Neural cell (in vitro differentiated cells): Measurements from ENCODE around the gene IDI2. TPM values are rescaled to one million over a fixed set of nuclear protein-coding genes. Genes with fewer than 3 reads are reported as not detected.

Experiments
- H2AFZ ChIP-seq: fragments of 200-600, 300-800 bp; sonication (generic), shearing (Covaris generic); 2 replicates; pipeline ENCODE4 v1.6.0; 2014; ENCODE audit warnings: low read depth, mild to moderate bottlenecking, antibody characterized with exemption, low read length, moderate library complexity
- H3F3A ChIP-seq: fragments of 200-600 bp; shearing (Covaris generic); 2 replicates; pipeline ENCODE4 v1.6.1; 2016; ENCODE audit warnings: mild to moderate bottlenecking, moderate library complexity, mixed read lengths, antibody characterized with exemption, low read length; ENCODE audit not compliant: insufficient read depth, poor library complexity, severe bottlenecking
- H3K27ac ChIP-seq: fragments of 200-600, 300-800 bp; sonication (generic), shearing (Covaris generic); 2 replicates; pipeline ENCODE4 v1.5.1; 2014; ENCODE audit warnings: mild to moderate bottlenecking, low read length, moderate library complexity
- H3K27me3 ChIP-seq: fragments of 300-800, 200-600 bp; sonication (generic), shearing (Covaris generic); 2 replicates; pipeline ENCODE4 v1.6.0; 2014; ENCODE audit warnings: mild to moderate bottlenecking, low read depth, low read length, moderate library complexity; ENCODE audit not compliant: insufficient read depth
- H3K36me3 ChIP-seq: fragments of 300-800, 200-600 bp; sonication (generic), shearing (Covaris generic); 2 replicates; pipeline ENCODE4 v1.5.1; 2014; ENCODE audit warnings: mild to moderate bottlenecking, antibody characterized with exemption, low read length, moderate library complexity; ENCODE audit not compliant: insufficient read depth
- H3K4me2 ChIP-seq: fragments of 300-800, 200-600 bp; sonication (generic), shearing (Covaris generic); 2 replicates; pipeline ENCODE4 v1.6.0; 2014; ENCODE audit warnings: mild to moderate bottlenecking, low read length
- H3K4me3 ChIP-seq: fragments of 300-800, 200-600 bp; sonication (generic), shearing (Covaris generic); 2 replicates; pipeline ENCODE4 v1.5.1; 2014; ENCODE audit warnings: mild to moderate bottlenecking, low read length, moderate library complexity
- H3K79me2 ChIP-seq: fragments of 200-600 bp; shearing (Covaris generic); replicated peaks from 2 replicates; pipeline ENCODE4 v1.6.0; 2014; ENCODE audit warnings: mild to moderate bottlenecking, low read length, moderate library complexity; ENCODE audit not compliant: insufficient read depth
- H3K9ac ChIP-seq: fragments of 300-800, 200-600 bp; sonication (generic), shearing (Covaris generic); 2 replicates; pipeline ENCODE4 v1.6.1; 2016; ENCODE audit warnings: mild to moderate bottlenecking, low read length, mixed read lengths
- H3K9me2 ChIP-seq: fragments of 200-600 bp; shearing (Covaris generic); 2 replicates; pipeline ENCODE4 v1.6.1; 2016; ENCODE audit warnings: mild to moderate bottlenecking, low read length, mixed read lengths; ENCODE audit not compliant: insufficient read depth
- H3K9me3 ChIP-seq: fragments of 200-600, 300-800 bp; sonication (generic), shearing (Covaris generic); 2 replicates; pipeline ENCODE4 v1.6.1; 2016; ENCODE audit warnings: mild to moderate bottlenecking, mixed run types, low read length, moderate library complexity, mixed read lengths
- H4K20me1 ChIP-seq: fragments of 200-600 bp; shearing (Covaris generic); 2 replicates; pipeline ENCODE4 v1.6.1; 2016; ENCODE audit warnings: mild to moderate bottlenecking, mixed run types; ENCODE audit not compliant: insufficient read depth
- EP300 ChIP-seq: fragments of 450-650 bp; conservative IDR thresholded peaks from 2 replicates; pipeline ENCODE4 v1.6.1; 2014; ENCODE audit warnings: antibody characterized with exemption, mild to moderate bottlenecking, moderate library complexity; ENCODE audit not compliant: poor library complexity, severe bottlenecking
- EZH2 ChIP-seq: fragments of 200-600, 300-800 bp; shearing (Covaris generic), sonication (generic); IDR thresholded peaks from 2 replicates; pipeline ENCODE4 v1.6.1; 2014; ENCODE audit warnings: antibody characterized with exemption, low read length, borderline replicate concordance, mild to moderate bottlenecking; ENCODE audit not compliant: insufficient read depth, poor library complexity, severe bottlenecking
- MXI1 ChIP-seq: fragments of 450-650 bp; conservative IDR thresholded peaks from 2 replicates; pipeline ENCODE4 v1.6.1; 2014; ENCODE audit warnings: antibody characterized with exemption, mild to moderate bottlenecking; ENCODE audit not compliant: poor library complexity, severe bottlenecking
- POLR2AphosphoS5 ChIP-seq: IDR thresholded peaks from 2 replicates; pipeline ENCODE4 v1.6.1; 2012
- RAD21 ChIP-seq: fragments of 450-650 bp; conservative IDR thresholded peaks from 2 replicates; pipeline ENCODE4 v1.6.1; 2014; ENCODE audit warnings: antibody characterized with exemption, mild to moderate bottlenecking, moderate library complexity
- SMC3 ChIP-seq: fragments of 450-650 bp; conservative IDR thresholded peaks from 2 replicates; pipeline ENCODE4 v1.6.1; 2014; ENCODE audit warnings: antibody characterized with exemption, mild to moderate bottlenecking, moderate library complexity; ENCODE audit not compliant: poor library complexity
- TAF1 ChIP-seq: IDR thresholded peaks from 2 replicates; pipeline ENCODE4 v1.6.1; 2012; ENCODE audit warnings: low read depth
- polyA plus RNA-seq: library from polyadenylated mRNA; depleted of rRNA; stranded (reverse); fragments of >200 nt; gene quantifications from 2 replicates; pipeline ENCODE4 v1.2.3, GENCODE V29; 2014
- TF ChIP-seq, protein P1 (sequence below): IDR thresholded peaks from 2 replicates; pipeline ENCODE4 v1.6.1; 2012; ENCODE audit warnings: borderline replicate concordance
- TF ChIP-seq, protein P2 (sequence below): fragments of 450-650 bp; IDR thresholded peaks from 2 replicates; pipeline ENCODE4 v1.5.1; 2014; ENCODE audit warnings: antibody characterized with exemption, mild to moderate bottlenecking, moderate library complexity; ENCODE audit not compliant: poor library complexity, severe bottlenecking

IDI2 gene
- polyA plus RNA-seq, 1 donor from 2014 or later = 0.24 TPM

DNA sequence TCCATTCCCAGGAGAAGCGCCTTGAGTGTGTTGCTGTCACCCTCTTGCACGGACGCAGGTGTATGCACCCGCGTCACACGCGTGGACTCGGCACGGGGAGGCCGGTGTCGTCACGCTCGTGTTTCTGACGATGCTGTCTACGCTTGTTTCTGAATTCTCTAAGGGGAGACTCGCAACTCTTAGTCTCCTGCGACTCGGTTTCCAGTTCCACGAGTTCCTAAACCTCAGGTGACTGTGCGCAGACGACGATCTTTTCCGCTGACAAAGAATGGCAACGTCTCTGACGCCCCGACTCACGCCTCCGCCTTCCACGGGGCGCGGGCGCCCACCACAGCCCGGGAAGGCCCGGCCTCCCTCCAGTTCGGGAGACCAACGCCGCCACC lies 22.7 kb upstream of the IDI2 start:
- Histone ChIP-seq H4K20me1 (peaks cover 19% of the 10 kb centered on the region), H3K4me2 (peak overlapping the region; percentile 96), H2AFZ (peak overlapping the region; percentile 42), H3K27ac (peak overlapping the region; percentile 99), H3K4me3 (peak overlapping the region; percentile 81), H3F3A (peaks cover 8% of the 10 kb centered on the region), H3K79me2 (peaks cover 74% of the 10 kb centered on the region), H3K27me3 (no peaks in the 10 kb centered on the region), H3K9ac (peak overlapping the region; percentile 96), H3K36me3 (no peaks in the 10 kb centered on the region), H3K9me3 (no peaks in the 10 kb centered on the region), H3K9me2 (no peaks in the 10 kb centered on the region)
- TF ChIP-seq TAF1 (no peak), EP300 (no peak), MXI1 (peak; percentile 62)

DNA sequence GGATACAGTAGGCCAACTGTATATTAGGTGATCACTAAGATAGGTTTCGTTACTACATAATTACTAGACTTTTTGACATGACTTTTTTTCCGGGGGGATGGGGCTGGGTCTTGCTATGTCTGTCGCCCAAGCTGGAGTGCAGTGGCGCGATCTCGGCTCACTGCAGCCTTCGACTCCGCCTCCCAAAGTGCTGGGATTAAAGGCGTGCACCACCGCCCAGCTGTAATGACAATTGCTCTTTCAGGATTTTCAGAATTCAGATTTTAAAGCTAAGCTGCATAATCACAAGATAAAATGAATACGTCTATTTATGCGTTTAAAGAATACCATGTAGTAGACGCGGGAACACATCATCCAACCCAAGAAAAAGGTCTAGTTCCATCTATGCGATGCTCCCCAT lies 22.3 kb upstream of the IDI2 start:
- peak overlapping the region; percentile 96 for H3K9ac ChIP-seq
- TF ChIP-seq RAD21 (no peak), MXI1 (no peak), SMC3 (no peak), TAF1 (no peak), EP300 (no peak), POLR2AphosphoS5 (no peak), EZH2 (no peak)
- TF ChIP-seq, protein P1, sequence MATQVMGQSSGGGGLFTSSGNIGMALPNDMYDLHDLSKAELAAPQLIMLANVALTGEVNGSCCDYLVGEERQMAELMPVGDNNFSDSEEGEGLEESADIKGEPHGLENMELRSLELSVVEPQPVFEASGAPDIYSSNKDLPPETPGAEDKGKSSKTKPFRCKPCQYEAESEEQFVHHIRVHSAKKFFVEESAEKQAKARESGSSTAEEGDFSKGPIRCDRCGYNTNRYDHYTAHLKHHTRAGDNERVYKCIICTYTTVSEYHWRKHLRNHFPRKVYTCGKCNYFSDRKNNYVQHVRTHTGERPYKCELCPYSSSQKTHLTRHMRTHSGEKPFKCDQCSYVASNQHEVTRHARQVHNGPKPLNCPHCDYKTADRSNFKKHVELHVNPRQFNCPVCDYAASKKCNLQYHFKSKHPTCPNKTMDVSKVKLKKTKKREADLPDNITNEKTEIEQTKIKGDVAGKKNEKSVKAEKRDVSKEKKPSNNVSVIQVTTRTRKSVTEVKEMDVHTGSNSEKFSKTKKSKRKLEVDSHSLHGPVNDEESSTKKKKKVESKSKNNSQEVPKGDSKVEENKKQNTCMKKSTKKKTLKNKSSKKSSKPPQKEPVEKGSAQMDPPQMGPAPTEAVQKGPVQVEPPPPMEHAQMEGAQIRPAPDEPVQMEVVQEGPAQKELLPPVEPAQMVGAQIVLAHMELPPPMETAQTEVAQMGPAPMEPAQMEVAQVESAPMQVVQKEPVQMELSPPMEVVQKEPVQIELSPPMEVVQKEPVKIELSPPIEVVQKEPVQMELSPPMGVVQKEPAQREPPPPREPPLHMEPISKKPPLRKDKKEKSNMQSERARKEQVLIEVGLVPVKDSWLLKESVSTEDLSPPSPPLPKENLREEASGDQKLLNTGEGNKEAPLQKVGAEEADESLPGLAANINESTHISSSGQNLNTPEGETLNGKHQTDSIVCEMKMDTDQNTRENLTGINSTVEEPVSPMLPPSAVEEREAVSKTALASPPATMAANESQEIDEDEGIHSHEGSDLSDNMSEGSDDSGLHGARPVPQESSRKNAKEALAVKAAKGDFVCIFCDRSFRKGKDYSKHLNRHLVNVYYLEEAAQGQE = no peak
- TF ChIP-seq, protein P2, sequence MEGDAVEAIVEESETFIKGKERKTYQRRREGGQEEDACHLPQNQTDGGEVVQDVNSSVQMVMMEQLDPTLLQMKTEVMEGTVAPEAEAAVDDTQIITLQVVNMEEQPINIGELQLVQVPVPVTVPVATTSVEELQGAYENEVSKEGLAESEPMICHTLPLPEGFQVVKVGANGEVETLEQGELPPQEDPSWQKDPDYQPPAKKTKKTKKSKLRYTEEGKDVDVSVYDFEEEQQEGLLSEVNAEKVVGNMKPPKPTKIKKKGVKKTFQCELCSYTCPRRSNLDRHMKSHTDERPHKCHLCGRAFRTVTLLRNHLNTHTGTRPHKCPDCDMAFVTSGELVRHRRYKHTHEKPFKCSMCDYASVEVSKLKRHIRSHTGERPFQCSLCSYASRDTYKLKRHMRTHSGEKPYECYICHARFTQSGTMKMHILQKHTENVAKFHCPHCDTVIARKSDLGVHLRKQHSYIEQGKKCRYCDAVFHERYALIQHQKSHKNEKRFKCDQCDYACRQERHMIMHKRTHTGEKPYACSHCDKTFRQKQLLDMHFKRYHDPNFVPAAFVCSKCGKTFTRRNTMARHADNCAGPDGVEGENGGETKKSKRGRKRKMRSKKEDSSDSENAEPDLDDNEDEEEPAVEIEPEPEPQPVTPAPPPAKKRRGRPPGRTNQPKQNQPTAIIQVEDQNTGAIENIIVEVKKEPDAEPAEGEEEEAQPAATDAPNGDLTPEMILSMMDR = no peak
- no peaks in the 10 kb centered on the region for H3K9me3 ChIP-seq
- H4K20me1 ChIP-seq = peaks cover 20% of the 10 kb centered on the region
- H3F3A ChIP-seq = peaks cover 8% of the 10 kb centered on the region
- peak overlapping the region; percentile 99 for H3K27ac ChIP-seq
- H3K9me2 ChIP-seq = no peaks in the 10 kb centered on the region
- H2AFZ ChIP-seq = peak overlapping the region; percentile 42
- no peaks in the 10 kb centered on the region for H3K36me3 ChIP-seq
- peak overlapping the region; percentile 81 for H3K4me3 ChIP-seq
- peak overlapping the region; percentile 96 for H3K4me2 ChIP-seq
- H3K27me3 ChIP-seq = no peaks in the 10 kb centered on the region
- peaks cover 74% of the 10 kb centered on the region for H3K79me2 ChIP-seq

DNA sequence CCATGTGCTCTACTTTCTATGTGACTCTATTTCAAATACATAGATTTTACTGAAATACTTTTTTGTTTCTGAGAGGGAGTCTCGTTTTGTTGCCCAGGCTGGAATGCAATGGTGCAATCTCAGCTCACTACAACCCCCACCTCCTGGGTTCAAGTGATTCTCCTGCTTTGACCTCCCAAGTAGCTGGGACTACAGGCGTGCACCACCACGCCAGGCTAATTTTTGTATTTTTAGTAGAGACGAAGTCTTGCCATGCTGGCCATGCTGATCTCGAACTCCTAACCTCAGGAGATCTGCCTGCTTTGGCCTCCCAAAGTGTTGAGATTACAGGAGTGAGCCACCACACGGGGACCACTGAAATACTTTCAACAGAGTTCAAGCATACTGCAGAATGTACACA lies 19.8 kb upstream of the IDI2 start:
- Histone ChIP-seq H3F3A (peaks cover 8% of the 10 kb centered on the region), H3K9me2 (no peaks in the 10 kb centered on the region), H2AFZ (no peak overlapping the region), H3K27me3 (no peaks in the 10 kb centered on the region), H3K4me3 (peak overlapping the region; percentile 60), H3K9ac (no peak overlapping the region), H3K9me3 (no peaks in the 10 kb centered on the region), H3K27ac (no peak overlapping the region), H4K20me1 (peaks cover 20% of the 10 kb centered on the region), H3K36me3 (peaks cover 6% of the 10 kb centered on the region), H3K4me2 (no peak overlapping the region), H3K79me2 (peaks cover 70% of the 10 kb centered on the region)
- TF ChIP-seq MXI1 = no peak
- TF ChIP-seq, protein P1 = no peak
- TF ChIP-seq EP300 = no peak
- no peak for TF ChIP-seq POLR2AphosphoS5
- TF ChIP-seq TAF1 = no peak
- TF ChIP-seq EZH2 = no peak
- TF ChIP-seq, protein P2 = no peak
- TF ChIP-seq RAD21 = no peak
- TF ChIP-seq SMC3 = no peak
